Measurements from ENCODE around the gene STK40.

Gene STK40

GRCh38 chr1:36392836-36393235 is 7.1 kb upstream of the STK40 start:
- no peak overlapping the region for H4K12ac ChIP-seq (ENCODE audit: low read depth, low read length)
- no peak overlapping the region for H3K4ac ChIP-seq (ENCODE audit: low read depth, low read length)
- H3K27ac ChIP-seq (ENCODE audit: low read depth, low read length), result no peak overlapping the region
- H3K79me2 ChIP-seq (ENCODE audit: control insufficient read depth, insufficient read depth, low read length, poor library complexity), result peaks cover 5% of the 10 kb centered on the region
- H3K79me1 ChIP-seq (ENCODE audit: low read length), result peaks cover 8% of the 10 kb centered on the region
- H3K9ac ChIP-seq (ENCODE audit: low read length), result no peak overlapping the region
- H3K27me3 ChIP-seq (ENCODE audit: insufficient read depth, low read length), result no peaks in the 10 kb centered on the region
- H2AFZ ChIP-seq (ENCODE audit: insufficient read depth, low read length, poor library complexity), result no peak overlapping the region
- no peak overlapping the region for H2BK12ac ChIP-seq (ENCODE audit: low read length)
- no peak overlapping the region for H3K14ac ChIP-seq (ENCODE audit: low read length)
- H3K23ac ChIP-seq (ENCODE audit: low read length), result no peak overlapping the region
- WGBS (ENCODE audit: extremely low coverage, insufficient coverage, insufficient read length), result no CpG with 5 or more reads among the region's 4 CpGs
- peaks cover 26 to 32% of the 10 kb centered on the region in 2 experiments for H3K36me3 ChIP-seq (ENCODE audit: control insufficient read depth in 1 of 2, insufficient read depth in 2 of 2, low read length in 2 of 2)
- no peak overlapping the region for H3K4me2 ChIP-seq (ENCODE audit: low read length)
- H4K91ac ChIP-seq (ENCODE audit: low read depth, low read length), result no peak overlapping the region
- H2BK5ac ChIP-seq (ENCODE audit: low read depth, low read length, poor library complexity), result no peak overlapping the region
- H3K18ac ChIP-seq (ENCODE audit: low read length), result no peak overlapping the region
- peaks cover 2 to 5% of the 10 kb centered on the region in 2 experiments for H3K4me1 ChIP-seq (ENCODE audit: control insufficient read depth in 1 of 2, insufficient read depth in 2 of 2, low read length in 2 of 2)
- H2BK120ac ChIP-seq (ENCODE audit: insufficient read depth, low read length, poor library complexity), result no peak overlapping the region
- H4K8ac ChIP-seq (ENCODE audit: low read depth, low read length), result no peak overlapping the region
- H3K9me3 ChIP-seq (ENCODE audit: insufficient read depth, low read depth, low read length), result peaks cover 3% of the 10 kb centered on the region
- H2AK5ac ChIP-seq (ENCODE audit: low read length), result no peak overlapping the region
- no peak for DNase-seq
- no peak overlapping the region for H3K4me3 ChIP-seq (ENCODE audit: low read depth, low read length)

DNA sequence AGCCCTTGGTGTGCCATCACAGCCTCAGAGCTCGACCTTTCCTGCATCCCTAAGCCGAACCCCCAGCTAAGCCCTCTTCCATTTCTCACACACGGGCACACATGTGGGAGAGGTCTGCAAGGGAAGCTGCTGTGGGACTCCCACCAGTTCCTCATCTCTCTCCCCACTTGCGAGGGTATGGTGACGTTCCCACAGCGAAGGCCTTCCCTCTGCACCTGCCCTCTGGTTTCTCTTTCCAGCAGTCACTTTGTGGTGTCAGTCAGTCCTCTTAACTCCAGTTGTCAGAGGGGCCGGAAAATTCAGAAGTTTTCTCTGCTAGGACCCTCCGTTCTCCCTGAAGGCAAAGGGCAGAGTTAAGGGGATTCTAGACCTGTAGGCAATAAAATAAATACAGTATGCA is 5.5 kb upstream of the STK40 start:
- Histone ChIP-seq H3K4ac (ENCODE audit: low read depth, low read length) (no peak overlapping the region), H2BK120ac (ENCODE audit: insufficient read depth, low read length, poor library complexity) (no peak overlapping the region), H3K14ac (ENCODE audit: low read length) (no peak overlapping the region), H2BK5ac (ENCODE audit: low read depth, low read length, poor library complexity) (no peak overlapping the region), H3K36me3 (ENCODE audit: control insufficient read depth in 1 of 2, insufficient read depth in 2 of 2, low read length in 2 of 2) (peaks cover 26 to 32% of the 10 kb centered on the region in 2 experiments), H3K4me1 (ENCODE audit: control insufficient read depth in 1 of 2, insufficient read depth in 2 of 2, low read length in 2 of 2) (peaks cover 13 to 14% of the 10 kb centered on the region in 2 experiments), H3K9me3 (ENCODE audit: insufficient read depth, low read depth, low read length) (peaks cover 3% of the 10 kb centered on the region), H3K9ac (ENCODE audit: low read length) (no peak overlapping the region), H2AK5ac (ENCODE audit: low read length) (no peak overlapping the region), H4K12ac (ENCODE audit: low read depth, low read length) (no peak overlapping the region), H3K79me2 (ENCODE audit: control insufficient read depth, insufficient read depth, low read length, poor library complexity) (peaks cover 5% of the 10 kb centered on the region), H2AFZ (ENCODE audit: insufficient read depth, low read length, poor library complexity) (no peak overlapping the region), H3K79me1 (ENCODE audit: low read length) (peaks cover 13% of the 10 kb centered on the region), H3K27ac (ENCODE audit: low read depth, low read length) (no peak overlapping the region), H2BK12ac (ENCODE audit: low read length) (no peak overlapping the region), H3K4me3 (ENCODE audit: low read depth, low read length) (no peak overlapping the region), H3K18ac (ENCODE audit: low read length) (no peak overlapping the region), H4K91ac (ENCODE audit: low read depth, low read length) (no peak overlapping the region), H4K8ac (ENCODE audit: low read depth, low read length) (no peak overlapping the region), H3K23ac (ENCODE audit: low read length) (no peak overlapping the region), H3K27me3 (ENCODE audit: insufficient read depth, low read length) (no peaks in the 10 kb centered on the region), H3K4me2 (ENCODE audit: low read length) (no peak overlapping the region)
- no CpG with 5 or more reads among the region's 8 CpGs for WGBS (ENCODE audit: extremely low coverage, insufficient coverage, insufficient read length)
- DNase-seq, result no peak

- Histone ChIP-seq H4K12ac (ENCODE audit: low read depth, low read length) (no peak overlapping the region), H2AK5ac (ENCODE audit: low read length) (no peak overlapping the region), H3K36me3 (ENCODE audit: control insufficient read depth in 1 of 2, insufficient read depth in 2 of 2, low read length in 2 of 2) (peaks cover 26 to 32% of the 10 kb centered on the region in 2 experiments), H3K4me3 (ENCODE audit: low read depth, low read length) (no peak overlapping the region), H3K9me3 (ENCODE audit: insufficient read depth, low read depth, low read length) (peaks cover 3% of the 10 kb centered on the region), H4K8ac (ENCODE audit: low read depth, low read length) (no peak overlapping the region), H3K79me1 (ENCODE audit: low read length) (peaks cover 15% of the 10 kb centered on the region), H3K9ac (ENCODE audit: low read length) (no peak overlapping the region), H2BK120ac (ENCODE audit: insufficient read depth, low read length, poor library complexity) (no peak overlapping the region), H3K23ac (ENCODE audit: low read length) (no peak overlapping the region), H3K79me2 (ENCODE audit: control insufficient read depth, insufficient read depth, low read length, poor library complexity) (peaks cover 7% of the 10 kb centered on the region), H2BK5ac (ENCODE audit: low read depth, low read length, poor library complexity) (no peak overlapping the region), H3K4ac (ENCODE audit: low read depth, low read length) (no peak overlapping the region), H3K4me1 (ENCODE audit: control insufficient read depth in 1 of 2, insufficient read depth in 2 of 2, low read length in 2 of 2) (peaks cover 13 to 14% of the 10 kb centered on the region in 2 experiments), H3K4me2 (ENCODE audit: low read length) (no peak overlapping the region), H2BK12ac (ENCODE audit: low read length) (no peak overlapping the region), H3K27ac (ENCODE audit: low read depth, low read length) (no peak overlapping the region), H4K91ac (ENCODE audit: low read depth, low read length) (no peak overlapping the region), H3K18ac (ENCODE audit: low read length) (no peak overlapping the region), H2AFZ (ENCODE audit: insufficient read depth, low read length, poor library complexity) (no peak overlapping the region), H3K27me3 (ENCODE audit: insufficient read depth, low read length) (no peaks in the 10 kb centered on the region), H3K14ac (ENCODE audit: low read length) (no peak overlapping the region)
- no peak for DNase-seq
- WGBS (ENCODE audit: extremely low coverage, insufficient coverage, insufficient read length), result no CpG with 5 or more reads among the region's 2 CpGs
These were observed 4.7 kb upstream of the STK40 start for GRCh38 chr1:36390411-36390810.

- no peak overlapping the region for H4K12ac ChIP-seq (ENCODE audit: low read depth, low read length)
- H3K23ac ChIP-seq (ENCODE audit: low read length), result no peak overlapping the region
- no peak overlapping the region for H3K4me2 ChIP-seq (ENCODE audit: low read length)
- peaks cover 3% of the 10 kb centered on the region for H3K9me3 ChIP-seq (ENCODE audit: insufficient read depth, low read depth, low read length)
- no peaks in the 10 kb centered on the region for H3K27me3 ChIP-seq (ENCODE audit: insufficient read depth, low read length)
- H3K36me3 ChIP-seq (ENCODE audit: control insufficient read depth in 1 of 2, insufficient read depth in 2 of 2, low read length in 2 of 2), result peaks cover 26 to 32% of the 10 kb centered on the region in 2 experiments
- WGBS (ENCODE audit: extremely low coverage, insufficient coverage, insufficient read length), result no CpG with 5 or more reads among the region's 1 CpG
- no peak overlapping the region for H3K4ac ChIP-seq (ENCODE audit: low read depth, low read length)
- no peak overlapping the region for H2BK120ac ChIP-seq (ENCODE audit: insufficient read depth, low read length, poor library complexity)
- H2AFZ ChIP-seq (ENCODE audit: insufficient read depth, low read length, poor library complexity), result no peak overlapping the region
- H3K9ac ChIP-seq (ENCODE audit: low read length), result no peak overlapping the region
- no peak overlapping the region for H2BK5ac ChIP-seq (ENCODE audit: low read depth, low read length, poor library complexity)
- no peak overlapping the region for H3K14ac ChIP-seq (ENCODE audit: low read length)
- H2BK12ac ChIP-seq (ENCODE audit: low read length), result no peak overlapping the region
- peaks cover 13 to 14% of the 10 kb centered on the region in 2 experiments for H3K4me1 ChIP-seq (ENCODE audit: control insufficient read depth in 1 of 2, insufficient read depth in 2 of 2, low read length in 2 of 2)
- H3K79me1 ChIP-seq (ENCODE audit: low read length), result peaks cover 19% of the 10 kb centered on the region
- H4K8ac ChIP-seq (ENCODE audit: low read depth, low read length), result no peak overlapping the region
- no peak overlapping the region for H2AK5ac ChIP-seq (ENCODE audit: low read length)
- H3K4me3 ChIP-seq (ENCODE audit: low read depth, low read length), result no peak overlapping the region
- H4K91ac ChIP-seq (ENCODE audit: low read depth, low read length), result no peak overlapping the region
- H3K79me2 ChIP-seq (ENCODE audit: control insufficient read depth, insufficient read depth, low read length, poor library complexity), result peaks cover 10% of the 10 kb centered on the region
- no peak overlapping the region for H3K27ac ChIP-seq (ENCODE audit: low read depth, low read length)
- no peak for DNase-seq
- no peak overlapping the region for H3K18ac ChIP-seq (ENCODE audit: low read length)
These were observed 4.3 kb upstream of the STK40 start for GRCh38 chr1:36389999-36390398.

Measured in trophoblast cell (in vitro differentiated cells and primary cell).